Spleen (tissue), 7 donors: ENCODE data around the gene SLC25A26.

Experiments used
- CTCF ChIP-seq, 11 experiments: fragments of 200-600 bp in 7 of 11; fragments of 450-650 bp in 4 of 11; sonication (generic) in 4 of 11; IDR thresholded peaks in 8 of 11; conservative IDR thresholded peaks in 3 of 11; 1 replicate in 7 of 11; 2 replicates in 4 of 11; pipeline versions ENCODE4 v1.4.0 to v1.8.0; 2016 to 2021; ENCODE audit warnings: antibody characterized with exemption in 11 of 11, inconsistent platforms in 4 of 11, mild to moderate bottlenecking in 1 of 11
- POLR2AphosphoS5 ChIP-seq, 3 donors: sonication (generic); formaldehyde crosslinking; IDR thresholded peaks; one replicate each; pipeline ENCODE4 v1.5.1; 2017; ENCODE audit warnings: antibody characterized with exemption in 3 of 3
- donor health status: DM: no; HTN: no; CAD: no; lungs with moderate emphysema.
- donor health status: DM: no; HTN: no; CAD: no.
- donor health status: DM: no; HTN: no; CAD: no.

GRCh38 chr3:66208189-66208588 lies 12.6 kb upstream of the SLC25A26 start:
- TF ChIP-seq CTCF (IDR thresholded peaks at IDR 0.05 in 8 of 11, conservative IDR thresholded peaks at IDR 0.05 in 3 of 11) (no peak), POLR2AphosphoS5 (IDR thresholded peaks at IDR 0.05) (no peak)
